A172 (cell line): ENCODE measurements around the gene FMNL1. TPM values are rescaled to one million over a fixed set of nuclear protein-coding genes. Genes with fewer than 3 reads are reported as not detected.

Experiments used
- DNase-seq: peaks from one replicate; pipeline ENCODE4 v3.0.0-alpha.2; 2015; ENCODE audit warnings: low spot score
- total RNA-seq: library from RNA; depleted of rRNA; stranded (reverse); fragments of >200 nt; shearing (Covaris generic); gene quantifications from 2 replicates; pipeline ENCODE4 v1.2.3, GENCODE V29; 2014

Gene FMNL1
- total RNA-seq, 1 experiment from 2014 or later: 44.8 TPM

- no peak for DNase-seq
Observed at GRCh38 chr17:45256114-45256966, 34.7 kb downstream of the FMNL1 start.

DNA sequence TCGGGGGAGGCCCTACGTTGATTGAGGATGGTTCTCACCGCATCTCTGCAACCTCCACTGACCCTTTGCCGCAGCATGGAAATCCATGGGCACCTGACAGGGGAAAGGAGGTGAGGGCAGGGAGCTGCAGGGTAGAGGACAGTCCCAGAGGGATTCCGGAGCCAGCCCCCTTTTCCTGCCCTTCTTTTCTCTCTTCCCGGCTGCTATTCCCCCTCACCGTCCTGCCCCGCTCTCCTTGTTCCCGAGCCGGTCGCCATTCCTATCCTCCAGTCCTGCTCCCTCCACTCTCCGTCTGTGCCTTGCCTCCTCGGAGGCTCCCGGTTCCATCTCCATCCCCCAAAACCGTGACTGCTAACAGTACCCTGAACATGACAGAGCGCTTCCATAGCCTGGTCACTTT, 35.4 kb downstream of the FMNL1 start:
- DNase-seq: no peak

GRCh38 chr17:45258981-45259380, 37.3 kb downstream of the FMNL1 start:
- no peak for DNase-seq

GRCh38 chr17:45260204-45260783, 38.6 kb downstream of the FMNL1 start:
- DNase-seq: no peak

DNA sequence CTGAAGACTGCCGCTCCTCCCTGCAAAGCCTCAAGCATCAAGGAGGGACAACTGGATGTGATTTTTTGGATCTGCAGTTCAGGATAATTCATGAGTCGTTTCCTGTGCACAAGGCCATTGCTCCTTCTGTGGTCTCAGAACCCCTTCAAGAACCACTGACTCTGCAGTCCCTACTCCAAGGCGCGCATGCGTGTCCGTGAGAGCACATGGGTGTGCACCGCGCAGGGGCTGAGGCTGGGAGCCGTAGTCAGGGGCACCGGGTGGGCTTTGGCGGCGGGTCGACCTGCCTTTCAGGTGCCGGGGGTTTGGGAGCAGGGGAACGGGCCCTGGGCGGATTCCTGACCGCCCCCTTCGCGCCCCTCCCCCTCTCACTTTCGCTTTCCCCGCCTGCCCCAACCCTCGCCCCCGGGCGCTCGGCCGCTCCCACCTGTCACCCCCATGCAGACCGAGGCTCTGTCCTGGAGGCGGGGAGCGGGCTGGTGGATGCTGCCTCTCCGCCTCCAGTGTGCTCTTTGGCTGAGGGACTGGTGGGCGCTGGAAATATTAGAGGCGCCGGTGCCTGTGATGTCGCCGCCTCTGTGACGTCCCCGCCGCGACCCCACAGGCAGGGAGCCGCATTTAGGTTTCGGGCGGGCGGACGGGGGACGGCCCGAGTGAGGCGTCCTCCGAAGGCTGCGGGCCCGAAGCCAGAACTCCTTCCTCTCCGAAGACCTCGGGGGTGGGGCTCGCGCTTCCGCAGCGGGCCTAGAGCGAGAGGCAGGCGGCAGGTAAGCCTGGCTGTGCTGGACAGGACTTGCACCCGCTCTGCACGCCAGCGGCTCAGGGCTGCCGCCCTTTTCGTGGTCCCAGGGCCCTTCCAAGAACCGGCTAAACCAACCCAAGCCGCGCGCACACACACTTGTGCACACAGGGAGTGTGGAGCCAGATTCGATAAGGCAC, 40.2 kb downstream of the FMNL1 start, which contains the start of gene SPATA32:
Gene SPATA32 (minus strand): TSS at position 518 of the 939 bp plus-strand sequence. CDS start 78 bp downstream, at position 440.
- DNase-seq: peak; percentile 34

DNA sequence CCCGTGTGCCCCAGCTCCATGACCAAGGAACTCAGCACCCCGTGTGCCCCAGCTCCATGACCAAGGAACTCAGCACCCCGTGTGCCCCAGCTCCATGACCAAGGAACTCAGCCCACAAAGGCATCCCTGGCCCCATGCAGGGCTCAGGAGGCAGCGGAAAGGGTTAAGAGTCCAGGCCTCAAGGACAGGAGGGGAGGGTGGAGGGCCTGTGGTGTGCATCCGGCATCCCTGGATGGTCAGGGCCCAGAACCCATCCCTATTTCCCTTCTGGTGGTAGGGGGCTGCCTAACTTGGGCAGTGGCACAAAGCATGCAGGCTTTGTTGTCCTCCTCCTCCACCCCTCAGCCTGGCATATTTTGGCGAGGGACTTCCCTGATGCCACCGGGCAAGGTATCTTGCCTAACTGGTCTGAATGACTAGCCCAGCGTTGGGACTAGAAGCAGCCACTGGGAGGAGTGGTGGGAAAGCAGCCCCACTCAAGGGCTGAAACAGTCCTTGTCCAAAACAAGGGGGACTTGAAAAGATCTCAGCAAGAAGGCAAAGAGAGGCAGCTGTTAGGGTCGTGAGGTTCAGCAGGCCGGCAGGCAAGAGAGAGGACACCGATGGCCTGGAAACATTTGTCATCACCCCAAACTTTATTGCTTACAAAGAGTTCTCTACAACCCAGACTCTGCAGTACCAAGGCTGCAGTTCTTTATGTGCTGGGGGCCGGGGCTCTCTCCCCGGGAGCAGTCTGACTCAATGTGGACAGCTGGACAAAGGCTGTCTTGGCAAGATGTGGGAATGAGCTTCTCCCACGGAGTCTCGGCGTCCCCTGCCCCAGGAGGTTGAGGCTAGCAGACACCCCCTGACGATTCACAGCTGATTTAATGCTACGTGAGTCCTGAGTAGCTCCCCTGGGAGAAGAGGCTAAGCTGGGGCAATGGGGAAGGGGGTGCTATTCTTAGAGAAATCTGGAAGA, 41.1 kb downstream of the FMNL1 start:
- DNase-seq: no peak

- no peak for DNase-seq
Observed at GRCh38 chr17:45263477-45263860, 41.8 kb downstream of the FMNL1 start.

DNA sequence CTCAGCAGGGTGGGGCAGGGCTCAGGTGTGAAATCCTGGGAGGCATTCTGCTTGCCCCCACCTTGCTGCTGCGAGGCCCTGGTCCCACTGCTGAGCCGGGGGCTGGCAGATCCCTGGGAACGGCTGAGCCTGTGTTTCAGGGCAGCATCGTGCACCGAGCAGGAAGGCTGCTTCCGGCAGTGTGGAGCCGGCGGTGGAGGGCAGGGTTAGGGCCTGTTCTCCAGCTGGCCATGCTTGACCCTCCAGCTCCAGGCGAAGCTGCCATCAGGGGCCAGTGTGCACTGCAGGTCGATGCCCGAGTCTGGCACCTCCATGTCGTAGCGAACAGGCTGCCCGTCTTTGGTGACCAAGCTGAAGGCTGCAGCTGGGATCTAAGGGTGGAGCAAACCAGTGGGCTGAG, 42.7 kb downstream of the FMNL1 start:
- DNase-seq: no peak

GRCh38 chr17:45264988-45265387, 43.3 kb downstream of the FMNL1 start:
- no peak for DNase-seq

DNA sequence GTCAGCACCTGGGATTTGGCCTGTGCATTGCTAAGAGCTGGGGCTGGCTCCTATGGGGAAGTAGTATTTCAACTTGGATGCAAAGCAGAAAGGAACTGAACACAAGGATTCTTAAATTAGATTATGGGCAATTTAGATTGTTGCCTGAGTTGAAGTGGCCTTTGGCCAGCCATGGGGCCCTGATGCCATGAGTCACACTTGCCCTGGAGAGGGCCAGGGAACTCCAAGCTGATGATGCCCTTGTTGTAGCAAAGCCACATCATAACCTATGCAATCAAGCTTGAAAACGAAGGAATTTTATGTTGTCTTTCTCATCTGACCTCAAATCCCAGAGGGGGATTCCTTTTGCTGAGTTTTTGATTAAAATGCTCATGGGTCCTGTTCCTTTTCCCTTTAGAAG, 44.1 kb downstream of the FMNL1 start:
- DNase-seq: peak; percentile 90

DNA sequence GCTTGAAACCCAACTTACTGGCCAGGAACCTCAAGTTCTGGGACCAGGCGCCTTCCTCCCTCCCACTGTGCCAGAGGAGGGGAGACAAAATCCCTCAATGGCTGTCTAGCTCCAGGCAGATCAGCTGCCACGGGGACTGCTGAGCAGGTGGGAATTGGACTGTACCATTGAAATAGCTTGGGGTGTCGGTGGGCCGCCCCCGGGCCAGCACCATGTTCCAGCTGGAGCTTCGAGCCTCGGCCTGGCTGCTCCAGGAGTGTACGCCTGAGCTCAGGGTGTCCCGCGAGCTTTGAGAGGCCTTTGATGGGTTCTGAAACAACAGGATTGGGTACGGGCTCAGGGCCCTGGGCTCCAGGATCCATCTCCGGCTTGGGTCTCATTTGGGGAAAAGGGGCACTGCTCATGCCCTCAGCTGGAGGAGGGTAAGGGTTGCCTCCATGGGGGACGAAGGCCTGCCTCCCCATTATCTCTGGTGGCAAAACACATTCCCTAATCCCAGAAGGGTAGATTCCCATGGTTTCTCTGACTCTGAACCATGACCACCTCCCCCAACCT, 44.8 kb downstream of the FMNL1 start:
- DNase-seq: no peak

DNA sequence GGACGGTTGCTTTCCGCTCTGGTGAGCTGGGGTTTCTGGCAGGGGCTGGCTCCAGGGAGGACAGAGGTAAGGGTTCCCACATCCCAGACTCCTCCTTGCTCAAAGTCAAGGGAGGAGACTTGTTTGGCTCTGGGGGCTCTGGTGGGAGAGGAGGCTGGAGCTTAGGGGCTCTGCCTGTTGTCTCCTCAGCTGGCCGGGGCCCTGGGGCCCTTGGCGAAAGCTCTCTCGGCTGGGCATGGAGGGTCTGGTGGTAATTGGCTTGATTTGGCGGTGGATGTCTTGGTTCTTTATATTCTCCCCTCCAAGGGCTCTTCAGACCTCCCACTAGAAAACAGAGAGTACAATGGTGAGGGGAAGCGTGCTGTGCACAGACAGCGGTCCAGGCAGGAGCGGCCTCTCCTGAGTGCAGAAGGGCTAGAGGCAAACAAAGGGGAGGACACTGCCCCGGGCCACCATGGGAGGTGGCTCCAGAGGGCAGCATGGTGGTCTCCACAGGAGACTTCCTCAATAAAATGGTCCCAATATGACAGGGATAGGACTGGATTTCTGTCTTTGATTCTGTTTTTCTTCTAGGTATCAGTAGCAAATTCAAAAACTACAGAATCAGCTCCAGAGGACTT, 45.9 kb downstream of the FMNL1 start:
- DNase-seq: no peak

DNA sequence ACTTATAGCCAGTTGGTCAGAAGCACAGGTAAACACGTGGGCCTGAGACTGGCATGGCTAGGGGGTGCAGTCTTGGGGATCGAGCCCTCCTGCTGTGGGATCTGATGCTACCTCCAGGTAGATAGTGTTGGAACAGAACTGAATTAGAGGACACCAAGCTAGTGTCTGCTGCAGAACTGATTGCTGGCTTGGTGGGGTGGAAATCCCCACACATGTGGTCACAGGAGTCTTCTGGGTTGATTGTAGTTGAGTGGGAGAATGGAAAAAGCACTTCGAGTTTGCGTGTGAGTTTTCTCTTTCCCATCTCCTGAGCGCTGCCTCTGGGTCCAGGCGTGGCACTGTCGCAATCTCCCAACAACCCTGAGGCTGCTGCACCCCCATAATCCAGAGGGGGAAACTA, 48.2 kb downstream of the FMNL1 start:
- no peak for DNase-seq

DNA sequence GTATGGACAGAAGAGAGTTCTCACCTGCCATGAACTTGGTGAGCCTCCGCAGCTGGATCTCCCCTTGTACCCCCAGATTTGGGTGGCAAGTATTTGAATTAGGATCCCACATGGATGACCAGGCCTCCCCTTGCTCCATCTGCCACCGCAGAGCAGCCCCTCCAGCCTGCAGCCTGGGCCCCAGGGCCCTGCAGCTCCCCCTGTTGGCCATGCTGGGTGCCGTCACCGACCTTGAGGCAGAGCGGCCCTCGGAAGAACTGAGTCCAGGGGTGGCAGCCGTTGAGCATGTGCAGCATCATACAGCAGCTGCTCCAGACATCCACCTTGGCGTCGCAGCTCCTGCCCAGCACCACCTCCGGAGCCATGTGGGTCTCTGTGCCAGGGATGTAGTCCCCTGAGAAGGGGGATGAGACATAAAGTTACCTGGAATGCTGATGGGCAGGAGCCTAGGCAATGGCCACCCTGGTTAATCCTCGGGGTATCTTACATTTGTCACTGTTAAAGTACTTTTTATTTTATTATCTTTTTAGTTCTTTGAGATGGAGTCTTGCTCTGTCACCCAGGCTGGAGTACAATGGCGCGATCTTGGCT, 49.2 kb downstream of the FMNL1 start:
- DNase-seq: no peak

GRCh38 chr17:45271603-45272002, 49.9 kb downstream of the FMNL1 start:
- DNase-seq: no peak

GRCh38 chr17:45273551-45273957, 51.9 kb downstream of the FMNL1 start:
- no peak for DNase-seq

DNA sequence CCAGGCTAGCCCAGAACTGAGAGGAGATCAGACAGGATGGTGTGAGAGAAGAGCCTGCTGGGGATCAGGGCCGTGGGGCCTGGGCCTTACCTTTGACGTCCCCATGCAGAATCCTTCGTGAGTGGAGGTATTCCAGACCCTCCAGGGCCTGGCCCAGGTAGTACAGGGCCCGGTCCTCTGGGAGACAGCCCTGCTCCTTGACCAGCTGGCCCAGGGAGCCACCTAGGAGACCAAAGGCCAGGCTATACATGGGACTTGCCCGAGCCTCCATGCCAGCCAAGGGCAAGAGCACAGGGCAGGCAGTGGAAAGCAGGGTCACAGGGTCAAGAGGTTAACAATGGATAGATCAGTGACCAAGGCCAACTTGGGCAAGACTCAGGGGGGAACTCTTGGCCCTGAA, 52.3 kb downstream of the FMNL1 start:
- DNase-seq: no peak

DNA sequence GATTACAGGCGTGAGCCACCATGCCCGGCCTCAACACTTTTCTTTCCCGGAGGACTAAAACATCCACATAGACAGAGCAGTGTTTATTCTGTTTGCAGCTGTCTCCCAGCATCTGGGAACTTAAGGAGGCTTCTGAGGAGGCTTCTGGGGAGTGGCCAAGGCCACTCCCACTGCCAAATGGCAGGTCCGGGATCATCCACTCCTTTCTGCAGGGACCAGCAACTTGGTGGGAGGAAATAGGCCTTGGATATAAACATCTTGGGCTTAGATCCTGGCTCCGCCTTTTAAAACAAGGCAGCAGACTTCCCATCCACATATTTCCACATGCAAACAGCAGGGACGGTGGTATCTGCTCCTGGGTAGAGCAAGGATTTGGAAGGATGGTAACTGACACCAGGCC, 54.3 kb downstream of the FMNL1 start:
- DNase-seq: peak; percentile 67

DNA sequence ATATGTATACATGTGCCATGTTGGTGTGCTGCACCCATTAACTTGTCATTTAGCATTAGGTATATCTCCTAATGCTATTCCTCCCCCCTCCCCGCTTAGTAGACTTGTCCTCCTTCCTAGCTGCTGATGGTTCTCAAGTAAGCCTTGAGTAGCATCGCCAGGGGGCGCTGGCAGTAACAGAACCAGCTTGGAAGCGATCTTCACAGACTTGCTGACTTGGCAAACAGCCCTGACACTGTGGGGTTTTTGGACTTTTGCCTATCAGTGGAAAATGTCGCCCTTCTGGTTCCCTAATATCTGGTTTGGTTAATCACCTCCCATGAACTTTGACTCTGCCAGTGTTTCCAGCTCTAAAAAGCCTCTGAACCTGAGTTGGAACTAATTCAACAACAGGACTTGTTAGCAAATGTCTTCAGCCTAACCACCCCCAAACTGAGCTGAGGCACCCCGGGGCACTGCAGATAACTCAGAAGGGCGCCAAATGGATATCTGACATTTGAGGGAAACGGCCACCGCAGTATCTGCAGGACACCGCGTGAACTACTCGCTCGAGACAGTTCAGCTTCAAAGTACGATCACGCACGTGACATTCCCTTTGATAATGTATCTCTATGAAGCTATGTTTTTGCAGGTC, 55.6 kb downstream of the FMNL1 start:
- peak; percentile 94 for DNase-seq
